Neural progenitor cell (in vitro differentiated cells): Measurements from ENCODE around the gene TUBB2A.

ENCODE experiments used
- EZH2 ChIP-seq: fragments of 200-600 bp; sonication (generic); IDR thresholded peaks from 2 replicates; pipeline ENCODE4 v1.6.1; 2017; ENCODE audit warnings: antibody characterized with exemption, mild to moderate bottlenecking, moderate library complexity
- EZH2phosphoT487 ChIP-seq: fragments of 200-600 bp; sonication (generic); IDR thresholded peaks from 2 replicates; pipeline ENCODE4 v1.6.1; 2017; ENCODE audit warnings: antibody characterized with exemption
- TF ChIP-seq, protein P1 (sequence below): fragments of 200-600 bp; sonication (generic); IDR thresholded peaks from 2 replicates; pipeline ENCODE4 v1.5.1; 2017; ENCODE audit warnings: antibody characterized with exemption, mild to moderate bottlenecking

DNA sequence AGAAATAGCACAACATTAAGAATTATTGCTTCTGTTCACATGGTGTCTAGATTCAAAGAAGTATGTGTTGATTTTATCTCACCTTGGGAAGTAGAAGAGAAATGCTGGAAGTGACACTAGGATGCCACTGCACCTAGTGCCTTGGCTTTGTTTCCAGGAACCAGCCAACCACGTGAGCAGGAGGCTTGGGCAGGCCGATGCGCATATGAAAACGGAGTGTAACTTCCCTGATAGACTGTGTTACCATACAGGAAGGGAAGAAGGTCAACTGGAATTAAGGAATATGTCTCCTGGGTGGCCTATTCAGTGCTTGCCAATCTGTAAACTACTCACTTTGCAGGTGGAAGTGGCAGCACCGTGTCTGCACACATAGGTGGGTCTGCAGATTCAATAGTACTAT, 42.0 kb upstream of the TUBB2A start:
- TF ChIP-seq, protein P1, sequence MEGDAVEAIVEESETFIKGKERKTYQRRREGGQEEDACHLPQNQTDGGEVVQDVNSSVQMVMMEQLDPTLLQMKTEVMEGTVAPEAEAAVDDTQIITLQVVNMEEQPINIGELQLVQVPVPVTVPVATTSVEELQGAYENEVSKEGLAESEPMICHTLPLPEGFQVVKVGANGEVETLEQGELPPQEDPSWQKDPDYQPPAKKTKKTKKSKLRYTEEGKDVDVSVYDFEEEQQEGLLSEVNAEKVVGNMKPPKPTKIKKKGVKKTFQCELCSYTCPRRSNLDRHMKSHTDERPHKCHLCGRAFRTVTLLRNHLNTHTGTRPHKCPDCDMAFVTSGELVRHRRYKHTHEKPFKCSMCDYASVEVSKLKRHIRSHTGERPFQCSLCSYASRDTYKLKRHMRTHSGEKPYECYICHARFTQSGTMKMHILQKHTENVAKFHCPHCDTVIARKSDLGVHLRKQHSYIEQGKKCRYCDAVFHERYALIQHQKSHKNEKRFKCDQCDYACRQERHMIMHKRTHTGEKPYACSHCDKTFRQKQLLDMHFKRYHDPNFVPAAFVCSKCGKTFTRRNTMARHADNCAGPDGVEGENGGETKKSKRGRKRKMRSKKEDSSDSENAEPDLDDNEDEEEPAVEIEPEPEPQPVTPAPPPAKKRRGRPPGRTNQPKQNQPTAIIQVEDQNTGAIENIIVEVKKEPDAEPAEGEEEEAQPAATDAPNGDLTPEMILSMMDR, result no peak
- TF ChIP-seq EZH2 (no peak), EZH2phosphoT487 (no peak)
